T47D (cell line): Measurements from ENCODE around the gene IFT74.
A peak's percentile ranks its signal among the peaks of the same experiment; 100 is the strongest.

Source experiments
- DNase-seq, 2 experiments: peaks; one replicate each; pipeline versions ENCODE4 v3.0.0 to v3.0.0-alpha.2; 2011 to 2012; ENCODE audit warnings: low read depth in 1 of 2, low spot score in 1 of 2
- JUND ChIP-seq: IDR thresholded peaks from 2 replicates; pipeline ENCODE4 v1.6.1; 2012; ENCODE audit warnings: low read depth
- in situ Hi-C: cut with HindIII; loops from 2 replicates; pipeline ENCODE4 v1.10.0; 2016; ENCODE audit warnings: low sequenced_read_pairs, low pct_unique_long_range_greater_than_20kb

The IFT74 gene

DNA sequence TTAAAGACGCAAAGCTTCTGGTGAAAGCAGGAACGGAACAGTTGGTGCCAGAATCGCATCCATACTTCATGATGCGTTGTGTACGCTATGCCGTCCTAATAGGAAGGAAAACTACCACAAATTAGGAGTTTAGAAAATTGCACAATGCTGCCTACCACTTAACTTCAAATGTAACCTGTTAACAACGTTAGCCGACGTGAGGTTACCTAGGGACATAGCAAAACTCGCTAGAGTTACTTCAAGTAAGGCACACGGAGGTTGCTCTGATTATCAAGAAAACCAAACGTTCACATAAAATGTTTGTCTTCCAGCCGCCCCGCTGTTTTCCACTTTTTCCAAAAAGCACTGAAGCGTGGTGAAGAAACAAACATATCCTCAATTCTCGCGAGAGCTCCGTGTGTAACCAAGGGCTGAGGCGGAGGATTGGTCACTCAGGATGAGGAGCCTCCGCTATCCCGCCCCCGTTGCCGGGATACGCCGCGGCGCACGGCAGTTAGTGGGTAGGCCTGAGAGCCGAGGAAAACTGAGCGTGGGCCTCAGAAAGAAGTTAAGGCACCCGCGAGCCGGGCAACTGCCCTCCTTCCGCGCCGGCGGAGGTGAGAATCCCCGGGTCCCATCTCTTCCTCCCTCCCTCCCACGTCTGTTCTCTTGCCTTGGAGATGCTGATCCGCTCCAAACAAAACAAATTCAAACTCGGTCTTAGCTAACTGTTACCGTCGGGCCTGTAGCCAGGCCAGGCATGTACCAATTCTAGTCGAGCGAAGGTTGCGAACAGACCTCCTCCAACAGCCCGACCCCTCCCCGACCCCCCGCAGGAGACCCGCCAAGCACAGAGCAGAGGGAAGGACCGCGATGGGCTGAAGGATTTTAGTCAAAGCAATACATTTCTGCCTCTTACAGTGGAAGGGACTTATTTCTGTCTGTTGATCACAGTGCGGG is at the start of gene IFT74:
IFT74 (plus strand) TSS at position 492 of the 939 bp plus-strand sequence. CDS start 5,556 bp downstream, outside the sequence.
- DNase-seq, result peak; percentile 87 to 96
- TF ChIP-seq JUND, result no peak
- in situ Hi-C loops, result no loop called here

DNA sequence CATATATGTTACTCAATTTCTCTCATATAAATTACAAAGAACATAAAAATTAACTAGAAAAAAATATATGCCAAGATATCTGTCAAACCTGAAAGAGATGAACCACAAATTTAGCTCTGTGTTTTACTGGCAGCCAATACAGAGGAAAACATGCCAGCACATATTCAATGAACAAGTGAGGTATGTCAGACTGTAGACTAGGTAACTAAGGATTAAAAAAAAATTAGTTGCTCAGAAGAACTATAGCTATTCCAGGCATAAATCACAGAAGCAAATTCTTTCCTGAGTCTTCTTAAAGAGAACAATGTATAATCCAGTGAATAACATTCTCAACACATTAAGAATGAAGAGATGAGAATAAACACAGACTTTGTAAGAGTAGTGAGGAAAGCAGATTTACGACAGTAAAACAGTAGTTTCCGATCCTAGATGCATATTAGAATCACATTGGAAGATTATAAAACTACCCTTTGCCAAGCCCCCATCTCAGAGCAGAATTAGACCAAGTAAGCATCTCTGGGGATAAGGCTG is 43.0 kb upstream of the IFT74 start:
- no peak for DNase-seq
- TF ChIP-seq JUND, result no peak
- in situ Hi-C loops, result no loop called here

DNA sequence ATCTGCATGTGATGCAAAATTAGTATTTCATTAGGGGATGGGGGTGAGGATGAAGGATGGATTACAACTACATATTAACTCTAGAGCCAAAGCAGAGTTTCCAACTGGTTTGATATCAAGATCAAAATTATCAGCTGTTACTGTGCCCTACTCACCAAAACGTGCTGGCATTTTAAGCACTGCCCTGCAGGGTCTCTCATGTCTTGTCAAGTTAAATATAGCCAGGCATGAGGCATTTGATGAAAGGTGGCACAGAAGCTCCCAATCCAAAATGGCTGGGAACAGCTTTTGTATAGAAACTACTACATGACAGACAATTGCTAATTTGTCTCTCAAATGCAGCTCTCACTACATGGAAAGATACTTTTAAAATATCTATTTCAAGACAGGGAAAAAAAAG is 36.5 kb upstream of the IFT74 start:
- in situ Hi-C loops, result no loop called here
- DNase-seq, result no peak
- TF ChIP-seq JUND, result no peak

DNA sequence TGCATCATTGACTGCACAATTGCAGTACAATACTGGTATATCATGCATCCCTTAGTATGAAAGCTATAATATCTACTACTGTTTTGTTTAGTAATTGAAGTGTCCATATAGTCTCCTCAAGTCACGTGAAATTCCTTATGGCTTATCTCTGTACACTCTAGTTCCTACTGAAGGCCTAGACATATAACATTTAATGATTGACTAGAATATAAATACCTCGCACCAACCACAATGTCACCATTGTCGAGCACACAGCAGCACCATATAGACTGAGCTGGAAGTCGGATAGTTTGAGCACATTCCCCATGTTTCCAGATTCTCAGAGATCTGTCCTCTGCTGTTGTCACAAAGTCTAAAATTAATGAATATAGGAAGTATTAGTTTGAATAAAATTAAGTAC is 30.6 kb upstream of the IFT74 start:
- no peak for DNase-seq
- in situ Hi-C loops, result no loop called here
- no peak for TF ChIP-seq JUND

DNA sequence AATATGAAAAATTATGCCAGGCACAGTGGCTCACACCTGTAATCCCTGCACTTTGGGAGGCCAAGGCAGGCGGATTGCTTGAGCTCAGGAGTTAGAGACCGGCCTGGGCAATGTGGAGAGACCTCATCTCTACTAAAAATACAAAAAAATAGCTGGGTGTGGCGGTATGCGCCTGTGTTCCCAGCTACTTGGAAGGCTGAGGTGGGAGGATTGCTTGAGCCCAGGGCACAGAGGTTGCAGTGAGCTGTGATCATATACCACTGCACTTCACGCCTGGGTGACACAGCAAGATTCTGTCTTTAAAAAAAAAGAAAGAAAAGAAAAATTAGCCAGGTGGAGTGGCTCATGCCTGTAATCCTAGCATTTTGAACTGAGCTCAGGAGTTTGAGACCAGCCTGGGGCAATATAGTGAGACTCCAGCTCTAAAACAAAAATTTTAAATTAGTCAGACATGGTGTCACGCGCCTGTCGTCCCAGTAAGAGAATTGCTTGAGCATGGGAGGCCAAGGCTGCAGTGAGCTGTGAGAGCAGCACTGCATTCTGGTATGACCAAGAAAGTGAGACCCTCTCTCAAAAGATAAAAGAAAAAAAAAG is 27.2 kb upstream of the IFT74 start:
- no peak for DNase-seq
- TF ChIP-seq JUND, result no peak
- in situ Hi-C loops, result no loop called here

DNA sequence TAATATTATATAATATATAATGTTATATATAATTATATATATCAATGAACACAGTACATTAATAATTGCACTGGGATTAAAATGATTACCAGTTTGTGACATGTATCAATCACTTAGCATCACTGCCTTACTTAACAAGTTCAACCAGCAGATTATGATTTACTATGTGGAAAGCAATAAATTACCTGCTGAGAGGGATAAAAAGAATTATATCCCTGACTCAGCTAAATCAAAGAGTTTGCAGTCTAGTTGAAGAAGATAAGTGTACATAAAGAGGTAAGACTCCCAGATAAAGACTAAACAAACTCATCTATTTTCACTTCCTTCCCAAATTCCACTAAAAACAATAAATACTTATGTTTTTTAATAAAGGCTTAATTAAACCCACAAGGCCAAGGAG is 20.4 kb upstream of the IFT74 start:
- in situ Hi-C loops, result no loop called here
- TF ChIP-seq JUND, result no peak
- DNase-seq, result no peak

DNA sequence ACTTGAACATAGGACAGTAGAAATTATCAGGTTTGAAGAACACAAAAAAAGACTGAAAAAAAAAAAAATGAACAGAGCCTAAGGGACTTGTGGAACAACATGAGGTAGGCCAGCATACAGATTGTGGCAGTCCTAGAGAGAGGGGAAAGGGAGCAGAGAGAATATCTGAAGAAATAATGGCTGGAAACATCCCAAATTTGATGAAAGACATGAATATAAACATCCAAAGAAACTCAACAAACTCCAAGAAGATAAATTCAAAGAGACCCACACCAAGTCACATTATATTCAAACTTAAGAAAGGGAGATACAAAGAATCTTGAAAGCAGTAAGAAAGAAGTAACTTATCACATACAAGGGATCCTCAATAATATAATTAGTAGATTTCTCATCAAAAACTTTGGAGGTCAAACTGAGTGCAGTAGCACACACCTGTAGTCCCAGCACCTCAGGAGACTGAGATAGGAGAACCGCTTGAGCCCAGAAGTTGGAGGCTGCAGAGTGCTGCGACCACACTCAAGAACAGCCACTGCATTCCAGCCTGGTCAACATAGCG is 18.3 kb upstream of the IFT74 start:
- TF ChIP-seq JUND, result no peak
- in situ Hi-C loops, result no loop called here
- no peak for DNase-seq

DNA sequence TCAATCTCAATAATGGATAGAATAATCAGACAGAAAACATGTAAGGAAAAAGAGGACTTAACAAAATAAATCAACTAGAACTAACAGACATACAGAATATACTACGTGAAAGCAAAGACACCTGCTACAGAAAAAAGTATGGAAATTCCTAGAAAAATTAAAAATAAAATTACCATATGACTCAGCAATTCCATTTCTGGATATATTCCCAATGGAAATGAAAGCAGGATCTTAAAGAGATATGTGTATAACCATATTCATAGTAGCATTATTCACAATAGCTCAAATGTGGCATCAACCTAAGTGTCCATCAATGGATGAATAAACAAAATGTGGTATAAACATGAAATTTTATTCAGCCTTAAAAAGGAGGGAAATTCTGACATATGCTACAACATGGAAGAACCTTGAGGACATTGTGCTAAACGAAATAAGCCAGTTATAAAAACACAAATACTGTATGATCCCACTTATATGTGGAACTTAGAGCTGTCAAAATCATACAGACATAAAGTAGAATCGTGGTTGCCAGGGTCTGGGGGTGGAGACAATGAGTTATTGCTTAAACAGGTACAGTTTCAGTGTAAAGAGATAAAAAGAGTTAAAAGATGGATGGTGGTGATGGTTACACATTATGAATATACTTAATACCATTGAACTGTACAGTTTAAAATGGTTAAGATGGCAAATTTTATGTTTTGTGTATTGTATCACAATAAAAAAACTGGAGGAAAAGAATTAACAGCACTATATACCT is 16.1 kb upstream of the IFT74 start:
- no peak for TF ChIP-seq JUND
- in situ Hi-C loops, result no loop called here
- no peak for DNase-seq

DNA sequence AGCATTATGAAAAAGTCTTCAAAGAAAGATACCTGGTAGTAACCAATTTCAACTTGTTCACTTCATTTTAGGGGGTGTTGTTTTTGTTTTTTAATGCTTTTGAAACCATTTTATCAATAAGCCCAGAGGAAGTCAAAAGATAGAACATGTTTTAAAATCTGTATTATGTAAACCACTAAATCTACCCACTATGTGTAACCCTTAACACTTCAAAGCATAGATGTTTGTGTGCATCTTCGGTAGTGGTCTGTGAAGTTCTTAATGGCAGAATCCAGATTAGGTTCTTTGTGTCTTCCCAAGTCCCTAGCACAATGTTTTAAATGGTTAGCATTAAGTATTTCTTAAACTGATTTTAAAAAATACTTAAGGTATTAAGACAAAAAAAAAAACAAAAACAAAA is 15.4 kb upstream of the IFT74 start:
- TF ChIP-seq JUND, result no peak
- in situ Hi-C loops, result no loop called here
- no peak for DNase-seq

DNA sequence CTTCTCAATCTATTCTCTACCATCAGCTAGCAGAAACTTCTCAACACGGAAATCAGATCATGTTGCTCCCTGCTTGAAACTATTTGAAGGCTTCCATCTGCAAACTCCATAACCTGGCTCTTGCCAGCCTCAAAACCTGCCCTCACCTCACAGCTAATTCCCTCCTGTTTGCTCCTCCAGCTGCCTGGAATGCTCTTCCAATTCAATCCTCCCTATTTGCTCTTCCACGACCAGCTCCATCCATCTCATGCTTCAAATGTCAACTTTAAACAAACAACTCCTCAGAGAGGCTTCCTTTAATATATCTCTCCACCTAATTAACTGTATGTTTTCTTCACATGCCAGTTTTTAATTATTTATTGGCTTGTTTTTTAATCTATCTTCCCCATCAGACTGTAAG is 10.6 kb upstream of the IFT74 start:
- DNase-seq, result no peak
- no peak for TF ChIP-seq JUND
- in situ Hi-C loops, result no loop called here

DNA sequence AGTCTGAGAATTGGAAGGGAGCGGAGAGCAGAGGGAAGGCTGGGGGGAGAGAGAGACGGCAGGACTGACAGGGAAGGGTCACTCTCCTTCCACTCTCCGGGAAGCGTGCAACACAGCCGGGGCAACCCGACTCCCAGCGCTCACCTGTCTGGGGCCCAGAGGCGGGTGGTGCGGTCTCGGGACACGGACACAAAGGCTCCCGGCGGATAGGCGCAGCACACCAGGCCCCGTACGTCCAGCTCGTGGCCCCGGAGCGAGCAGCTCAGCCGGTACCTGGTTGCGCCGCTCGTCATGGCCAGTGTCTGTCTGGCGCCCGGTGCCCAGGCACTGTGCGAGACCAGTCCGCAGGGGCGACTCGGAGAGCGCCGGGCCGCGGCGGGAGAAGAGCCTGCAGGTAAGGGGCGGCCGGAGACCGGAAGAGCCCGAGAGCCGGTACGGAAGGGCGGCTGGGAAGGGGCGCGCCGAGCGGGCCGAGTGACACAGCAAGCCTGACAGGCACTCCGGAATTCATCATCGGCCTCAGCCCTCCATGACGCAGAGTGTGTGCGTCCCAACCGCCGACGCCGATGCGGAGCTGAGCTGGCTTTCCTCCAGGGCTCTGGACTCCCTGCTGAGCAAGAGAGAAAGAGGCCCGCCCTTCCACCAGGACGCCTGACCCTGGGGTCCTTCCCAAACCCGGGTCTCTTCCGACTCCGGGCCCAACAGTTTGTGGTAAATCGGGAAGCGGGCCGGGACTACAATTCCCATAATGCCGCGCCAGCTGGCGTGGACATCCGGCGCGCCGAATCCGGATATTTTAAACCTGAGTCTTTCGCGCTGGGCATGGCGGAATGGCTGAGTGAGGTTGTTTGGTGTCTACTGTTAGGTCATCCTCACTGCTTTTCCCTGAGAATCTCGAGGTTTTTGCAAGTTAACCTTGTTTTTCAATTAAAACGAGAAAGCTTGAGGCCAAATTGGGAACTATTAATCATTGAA is 9.2 kb upstream of the IFT74 start, which contains the start of gene PLAA:
PLAA (minus strand) TSS at position 490 of the 975 bp plus-strand sequence; CDS start at position 293, 197 bp downstream.
- DNase-seq, result peak; percentile 64 to 91
- TF ChIP-seq JUND, result no peak
- in situ Hi-C loops, result no loop called here
